ENCODE results near the gene USP47. TPM values are rescaled to one million over a fixed set of nuclear protein-coding genes. Genes with fewer than 3 reads are reported as not detected.

Gene USP47
- total and polyA plus RNA-seq, 9 of the 15 experiments (the other 6 are each of a cell fraction or from before 2014, with no cell fraction given) = 13.1 to 63.6 (median 34.7) TPM

GRCh38 chr11:11806074-11806473 is 35.7 kb upstream of the USP47 start:
- Histone ChIP-seq H3K9me3 (replicated peaks; ENCODE audit: control insufficient read depth, insufficient read depth, low read depth, low read length) (no peaks in the 10 kb centered on the region), H3K4me1 (replicated peaks in 1 of 2; ENCODE audit: control insufficient read depth in 2 of 2, insufficient read depth in 2 of 2, low read length in 2 of 2) (peaks cover 0 to 3% of the 10 kb centered on the region in 2 experiments; a peak in 2 of 5 replicates), H3K4me3 (no peak overlapping the region), H3K36me3 (ENCODE audit: control insufficient read depth, insufficient read depth, low read length) (no peaks in the 10 kb centered on the region), H3K27ac (ENCODE audit: extremely low read depth, low read depth, low read length) (no peak overlapping the region), H3K4me2 (ENCODE audit: insufficient read depth, low read length) (no peak overlapping the region), H3K79me2 (ENCODE audit: control insufficient read depth, insufficient read depth, low read length) (no peaks in the 10 kb centered on the region), H4K20me1 (replicated peaks; ENCODE audit: control insufficient read depth, insufficient read depth, low read length) (no peaks in the 10 kb centered on the region), H3K9me1 (ENCODE audit: control insufficient read depth, insufficient read depth, low read length) (no peaks in the 10 kb centered on the region), H3K9ac (ENCODE audit: insufficient read depth in 1 of 2, low read depth in 2 of 2, low read length in 2 of 2) (no peak overlapping the region), H2AFZ (ENCODE audit: low read depth, low read length) (no peak overlapping the region), H3K27me3 (ENCODE audit: control insufficient read depth in 2 of 2, insufficient read depth in 2 of 2, low read length in 2 of 2) (no peaks in the 10 kb centered on the region; a peak in 1 of 5 replicates)
- DNase-seq (ENCODE audit: extremely low read depth in 1 of 4, low spot score in 3 of 4) (no peak), ATAC-seq (no peak), FAIRE-seq (no peak)
- TF ChIP-seq BMI1 (IDR thresholded peaks at IDR 0.05; ENCODE audit: low read length) = no peak
- no peak for TF ChIP-seq RUNX1 (IDR thresholded peaks at IDR 0.05; ENCODE audit: low read depth)
- TF ChIP-seq ZZZ3 (IDR thresholded peaks at IDR 0.05) = no peak
- TF ChIP-seq CHD7 (IDR thresholded peaks at IDR 0.05; ENCODE audit: low read depth, low read length) = no peak
- no peak for TF ChIP-seq XRCC4 (IDR thresholded peaks at IDR 0.05; ENCODE audit: extremely low read depth, insufficient read depth, insufficient read length)
- no peak for TF ChIP-seq NFXL1 (CRISPR knock-in tag; IDR thresholded peaks at IDR 0.05)
- POLR2A ChIA-PET = interaction anchor here (0.6 kb wide), 1 partner anchor 72 kb away, joined by 3 read pairs; no protein-coding TSS in a partner anchor
- 57% methylated on average over 3 of the region's 3 CpGs for WGBS (ENCODE audit: insufficient coverage, low coverage, missing lambda C conversion rate)
- CTCF ChIA-PET (ENCODE audit: low intra/inter-chr PET ratio) = no interaction called here
- intact Hi-C loops (cut with micrococcal nuclease) (no loop called here), in situ Hi-C loops (cut with MboI) (no loop called here)
- BruUV-seq (replicated peaks) = no TSS peak
